HL-60 (cell line): Measurements from ENCODE around the gene KATNB1.
A peak's percentile ranks its signal among the peaks of the same experiment; 100 is the strongest.

ENCODE experiments used
- DNase-seq, 2 experiments: peaks; one replicate each; pipeline ENCODE4 v3.0.0-alpha.2; 2010 to 2020; ENCODE audit warnings: low read depth in 1 of 2, low spot score in 1 of 2
- H3K27ac ChIP-seq: fragments of 250-450 bp; sonication (Bioruptor Pico); replicated peaks from 2 replicates; pipeline ENCODE4 v1.5.1; 2020; ENCODE audit warnings: mild to moderate bottlenecking, moderate library complexity
- H3K27me3 ChIP-seq: fragments of 250-450 bp; sonication (Bioruptor Pico); 2 replicates; pipeline ENCODE4 v1.5.1; 2021; ENCODE audit warnings: mild to moderate bottlenecking, moderate library complexity; ENCODE audit not compliant: insufficient read depth, poor library complexity, severe bottlenecking
- H3K4me3 ChIP-seq: replicated peaks from 2 replicates; pipeline ENCODE4 v1.5.1; 2011; ENCODE audit warnings: mild to moderate bottlenecking, control low read depth, low read length; ENCODE audit not compliant: insufficient read depth
- CTCF ChIP-seq: IDR thresholded peaks from one replicate; pipeline ENCODE4 v1.5.1; 2011; ENCODE audit warnings: low read length, control low read depth, inconsistent platforms; ENCODE audit not compliant: insufficient read depth
- GABPA ChIP-seq: IDR thresholded peaks from 2 replicates; pipeline ENCODE4 v1.6.1; 2012; ENCODE audit warnings: low read depth
- POLR2AphosphoS5 ChIP-seq: IDR thresholded peaks from 2 replicates; pipeline ENCODE4 v1.6.1; 2012; ENCODE audit warnings: low read depth
- SPI1 ChIP-seq: IDR thresholded peaks from 2 replicates; pipeline ENCODE4 v1.6.1; 2012; ENCODE audit warnings: low read depth, mild to moderate bottlenecking, borderline replicate concordance
- TF ChIP-seq, protein P1 (sequence below): IDR thresholded peaks from 2 replicates; pipeline ENCODE4 v1.6.1; 2012; ENCODE audit warnings: low read depth; ENCODE audit not compliant: insufficient replicate concordance

The KATNB1 gene

GRCh38 chr16:57764341-57765159, 29.0 kb downstream of the KATNB1 start:
- no peak for TF ChIP-seq CTCF
- TF ChIP-seq GABPA = no peak
- TF ChIP-seq POLR2AphosphoS5 = no peak
- TF ChIP-seq, protein P1, sequence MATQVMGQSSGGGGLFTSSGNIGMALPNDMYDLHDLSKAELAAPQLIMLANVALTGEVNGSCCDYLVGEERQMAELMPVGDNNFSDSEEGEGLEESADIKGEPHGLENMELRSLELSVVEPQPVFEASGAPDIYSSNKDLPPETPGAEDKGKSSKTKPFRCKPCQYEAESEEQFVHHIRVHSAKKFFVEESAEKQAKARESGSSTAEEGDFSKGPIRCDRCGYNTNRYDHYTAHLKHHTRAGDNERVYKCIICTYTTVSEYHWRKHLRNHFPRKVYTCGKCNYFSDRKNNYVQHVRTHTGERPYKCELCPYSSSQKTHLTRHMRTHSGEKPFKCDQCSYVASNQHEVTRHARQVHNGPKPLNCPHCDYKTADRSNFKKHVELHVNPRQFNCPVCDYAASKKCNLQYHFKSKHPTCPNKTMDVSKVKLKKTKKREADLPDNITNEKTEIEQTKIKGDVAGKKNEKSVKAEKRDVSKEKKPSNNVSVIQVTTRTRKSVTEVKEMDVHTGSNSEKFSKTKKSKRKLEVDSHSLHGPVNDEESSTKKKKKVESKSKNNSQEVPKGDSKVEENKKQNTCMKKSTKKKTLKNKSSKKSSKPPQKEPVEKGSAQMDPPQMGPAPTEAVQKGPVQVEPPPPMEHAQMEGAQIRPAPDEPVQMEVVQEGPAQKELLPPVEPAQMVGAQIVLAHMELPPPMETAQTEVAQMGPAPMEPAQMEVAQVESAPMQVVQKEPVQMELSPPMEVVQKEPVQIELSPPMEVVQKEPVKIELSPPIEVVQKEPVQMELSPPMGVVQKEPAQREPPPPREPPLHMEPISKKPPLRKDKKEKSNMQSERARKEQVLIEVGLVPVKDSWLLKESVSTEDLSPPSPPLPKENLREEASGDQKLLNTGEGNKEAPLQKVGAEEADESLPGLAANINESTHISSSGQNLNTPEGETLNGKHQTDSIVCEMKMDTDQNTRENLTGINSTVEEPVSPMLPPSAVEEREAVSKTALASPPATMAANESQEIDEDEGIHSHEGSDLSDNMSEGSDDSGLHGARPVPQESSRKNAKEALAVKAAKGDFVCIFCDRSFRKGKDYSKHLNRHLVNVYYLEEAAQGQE = no peak
- no peak for TF ChIP-seq SPI1
- H3K27ac ChIP-seq = no peak overlapping the region
- DNase-seq = peak in 1 of 2 experiments; percentile 60
- H3K27me3 ChIP-seq = no peaks in the 10 kb centered on the region
- no peak overlapping the region for H3K4me3 ChIP-seq

- TF ChIP-seq GABPA (no peak), POLR2AphosphoS5 (no peak), SPI1 (no peak), CTCF (no peak)
- TF ChIP-seq, protein P1 = no peak
- no peaks in the 10 kb centered on the region for H3K27me3 ChIP-seq
- no peak for DNase-seq
- no peak overlapping the region for H3K27ac ChIP-seq
- H3K4me3 ChIP-seq = no peak overlapping the region
These were observed 29.7 kb downstream of the KATNB1 start for GRCh38 chr16:57765160-57765728.

- Histone ChIP-seq H3K4me3 (no peak overlapping the region), H3K27ac (no peak overlapping the region), H3K27me3 (no peaks in the 10 kb centered on the region)
- TF ChIP-seq POLR2AphosphoS5 (no peak), SPI1 (no peak), CTCF (no peak), GABPA (no peak)
- TF ChIP-seq, protein P1 = no peak
- no peak for DNase-seq
These were observed 31.3 kb downstream of the KATNB1 start for GRCh38 chr16:57766714-57767348.
